ENCODE measurements around the gene UTS2R.
"Not testable (repeated sequence)": the region's sequence is repeated elsewhere in the genome, so short reads cannot be mapped to it uniquely, and the experiment has no call there.

UTS2R gene

GRCh38 chr17:82334622-82335394, 36.8 kb upstream of the UTS2R start:
- DNase-seq: peak in 1 of 5 experiments; percentile 46

DNA sequence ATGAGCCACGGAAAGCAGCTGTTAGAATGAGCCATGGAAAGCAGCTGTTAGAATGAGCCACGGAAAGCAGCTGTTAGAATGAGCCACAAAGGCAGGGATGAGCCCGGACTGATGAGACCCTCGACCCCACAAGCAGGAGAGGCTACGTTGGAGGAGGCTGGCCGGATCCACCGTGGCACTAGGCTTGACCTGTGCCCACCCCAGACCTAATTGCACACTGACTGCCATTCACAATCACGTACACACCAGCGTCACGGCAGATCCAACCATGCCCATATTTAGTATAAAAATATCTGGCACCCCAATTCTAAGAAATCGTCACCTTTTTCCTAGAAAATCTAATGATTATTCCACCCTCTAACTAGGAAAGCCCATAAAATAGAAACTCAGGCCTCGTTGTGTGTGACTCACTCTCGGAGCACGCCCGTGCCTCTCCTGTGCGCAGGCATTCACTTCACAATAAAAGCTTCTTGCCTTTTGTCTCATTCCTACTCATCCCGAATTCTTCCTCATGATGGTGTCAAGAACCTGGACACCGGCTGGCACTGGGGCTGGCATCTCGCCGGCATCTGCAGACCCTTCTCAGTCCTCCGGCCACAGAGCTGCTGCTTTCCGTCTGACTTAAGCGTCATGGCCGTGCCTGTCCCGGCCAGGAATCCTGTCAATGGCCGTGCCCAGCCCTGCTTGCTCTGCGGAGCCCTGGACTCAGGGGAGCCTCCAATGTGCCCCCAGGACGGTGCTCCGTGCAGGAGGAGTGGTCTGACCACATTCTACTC, 32.5 kb upstream of the UTS2R start:
- no peak for DNase-seq

DNA sequence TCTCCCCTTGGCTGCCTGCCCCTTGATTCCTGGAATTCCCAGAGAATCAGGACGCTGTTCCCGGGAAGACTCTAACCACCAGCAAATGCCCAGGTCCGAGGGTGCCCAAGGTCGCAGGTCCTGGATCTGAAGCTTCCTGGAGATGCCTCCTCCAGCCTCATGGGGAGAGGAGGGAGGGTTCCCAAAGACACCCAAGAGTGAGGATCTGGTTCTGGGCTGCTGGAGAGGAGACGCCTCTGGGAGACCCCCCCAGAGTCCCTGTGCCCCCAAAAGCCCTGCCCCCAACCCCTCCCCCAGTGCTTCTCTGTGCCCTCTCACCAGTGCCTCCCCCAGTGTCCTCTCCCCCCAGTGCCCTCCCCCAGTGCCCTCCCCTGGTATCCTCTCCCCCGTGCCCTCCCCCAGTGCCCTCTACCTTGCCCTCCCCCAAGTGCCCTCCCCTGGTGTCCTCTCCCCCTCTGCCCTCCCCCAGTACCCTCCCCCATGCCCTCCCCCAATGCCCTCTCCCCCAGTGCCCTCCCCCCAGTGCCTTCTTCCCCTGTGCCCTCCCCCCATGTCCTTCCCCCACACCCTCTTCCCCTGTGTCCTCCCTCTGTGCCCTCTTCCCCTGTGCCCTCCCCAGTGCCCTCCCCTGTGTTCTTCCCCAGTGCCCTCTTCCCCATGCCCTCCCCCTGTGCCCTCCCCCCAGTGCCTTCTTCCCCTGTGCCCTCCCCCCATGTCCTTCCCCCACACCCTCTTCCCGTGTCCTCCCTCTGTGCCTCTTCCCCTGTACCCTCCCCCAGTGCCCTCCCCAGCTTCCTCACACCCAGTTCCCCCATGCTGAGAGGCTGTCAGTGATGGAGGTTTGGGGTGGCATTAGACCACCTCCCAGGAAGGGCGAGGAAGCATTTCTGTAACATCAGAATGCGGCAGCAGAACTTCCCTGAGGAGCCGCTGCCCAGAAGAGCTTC, 31.7 kb upstream of the UTS2R start:
- DNase-seq: no peak

DNA sequence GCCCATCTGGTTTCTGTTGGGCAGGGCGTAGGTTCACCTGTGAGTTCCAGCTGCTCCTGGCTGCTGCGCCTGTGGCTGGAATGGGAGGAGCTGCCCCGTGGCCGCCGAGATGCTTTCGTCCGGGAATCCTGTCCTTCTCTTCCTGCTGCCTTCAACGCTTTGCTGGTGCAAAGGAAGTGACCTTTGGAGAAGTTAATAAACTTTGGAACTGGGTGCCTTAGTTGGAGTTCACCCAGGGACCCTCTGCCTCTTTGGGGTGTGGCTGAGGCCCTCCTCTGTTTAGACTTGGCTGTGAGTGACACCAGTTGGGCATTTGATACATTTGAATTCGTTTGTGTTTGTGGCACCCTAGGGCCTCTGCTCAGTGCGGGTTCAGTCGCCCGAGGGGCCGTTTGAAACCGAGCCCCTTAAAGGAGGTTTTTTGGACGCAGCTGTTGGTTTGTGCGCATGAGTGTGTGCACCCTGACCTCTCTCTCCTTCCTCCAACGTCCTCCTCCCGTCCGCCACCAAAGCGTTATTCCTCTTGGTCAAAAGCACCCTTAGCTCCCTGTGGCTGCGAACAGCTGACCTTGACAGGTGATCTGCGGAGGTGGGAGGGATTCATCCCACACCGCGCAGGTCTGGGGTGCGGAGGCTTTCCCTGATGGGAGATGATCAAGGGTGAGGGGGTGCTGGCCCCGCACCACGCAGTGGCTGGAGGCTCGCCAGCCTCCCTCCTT, 29.0 kb upstream of the UTS2R start:
- DNase-seq: no peak

DNA sequence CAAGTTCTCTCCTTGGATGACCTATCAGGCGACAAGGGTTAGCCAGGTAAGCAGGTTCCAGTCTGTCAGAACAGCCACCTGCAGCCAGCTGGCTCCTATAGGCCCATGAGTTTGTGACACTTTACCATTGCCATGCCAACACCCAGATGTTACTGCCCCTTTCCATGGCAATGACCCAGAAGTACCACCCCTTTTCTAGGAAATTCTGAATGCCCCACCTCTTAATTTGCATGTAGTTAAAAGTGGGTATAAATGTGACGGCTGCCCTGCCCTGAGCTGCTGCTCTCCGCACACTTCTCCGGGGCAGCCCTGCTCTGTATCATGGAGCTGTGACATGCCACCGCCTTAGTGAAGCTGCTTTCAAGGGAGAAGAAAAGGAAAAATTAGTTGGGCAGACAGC, 28.0 kb upstream of the UTS2R start:
- DNase-seq: no peak

GRCh38 chr17:82344175-82344907, 27.2 kb upstream of the UTS2R start:
- DNase-seq: no peak

GRCh38 chr17:82345151-82345976, 26.2 kb upstream of the UTS2R start:
- DNase-seq: no peak

GRCh38 chr17:82346342-82347300, 24.9 kb upstream of the UTS2R start:
- no peak for DNase-seq

DNA sequence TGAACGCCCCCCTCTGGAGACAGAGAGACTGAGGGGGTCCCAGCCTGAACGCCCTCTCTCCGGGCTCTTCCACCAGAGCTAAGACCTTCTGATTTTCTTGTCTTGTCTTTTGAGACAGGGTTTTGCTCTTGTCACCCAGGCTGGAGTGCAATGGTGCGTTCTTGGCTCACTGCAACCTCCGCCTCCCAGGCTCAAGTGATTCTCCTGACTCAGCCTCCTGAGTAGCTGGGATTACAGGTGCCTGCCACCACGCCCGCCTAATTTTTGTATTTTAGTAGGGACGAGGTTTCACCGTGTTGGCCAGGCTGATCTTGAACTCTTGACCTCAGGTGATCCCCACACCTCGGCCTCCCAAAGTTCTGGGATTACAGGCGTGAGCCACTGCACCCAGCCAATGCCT, 23.6 kb upstream of the UTS2R start:
- not testable (repeated sequence) for DNase-seq

DNA sequence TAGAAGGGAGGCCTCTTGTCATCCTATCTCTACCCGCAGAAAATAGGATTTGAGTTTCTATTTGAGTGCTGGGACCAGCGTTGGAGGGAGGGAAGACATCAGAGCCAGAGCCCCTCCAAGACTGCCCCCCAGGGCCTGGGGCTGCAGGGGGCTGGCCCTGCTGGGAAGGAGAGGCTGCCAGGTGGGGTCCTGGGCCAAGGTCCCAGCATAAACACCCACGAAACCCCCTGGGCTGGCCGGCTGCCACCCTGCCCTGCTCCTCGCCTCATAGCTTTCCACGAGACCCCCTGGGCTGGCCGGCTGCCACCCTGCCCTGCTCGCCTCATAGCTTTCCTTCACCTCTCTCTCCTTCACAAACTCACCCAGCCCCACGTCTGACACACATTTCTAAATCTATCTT, 23.1 kb upstream of the UTS2R start:
- DNase-seq: no peak

DNA sequence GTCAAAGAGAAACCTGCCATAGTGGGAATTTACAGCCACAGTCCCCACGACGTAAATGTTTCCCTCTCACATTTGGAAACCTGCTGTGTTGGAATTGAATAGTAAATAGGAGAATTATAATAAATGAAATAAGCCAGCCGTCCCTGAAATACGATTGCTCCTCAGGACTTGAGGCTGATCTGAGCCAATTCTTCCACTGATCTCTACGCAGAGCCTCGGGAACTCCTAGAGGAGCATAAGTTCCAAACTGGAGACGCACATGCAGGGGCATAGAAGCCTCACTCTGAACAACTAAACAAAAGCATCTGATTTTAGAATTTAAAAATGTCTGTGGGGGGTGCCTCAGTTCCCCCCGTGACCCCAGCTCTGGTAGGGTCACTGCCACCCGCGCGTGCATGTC, 22.7 kb upstream of the UTS2R start:
- DNase-seq: no peak

GRCh38 chr17:82349287-82349701, 22.3 kb upstream of the UTS2R start:
- no peak for DNase-seq

GRCh38 chr17:82350182-82351030, 21.2 kb upstream of the UTS2R start:
- peak in 3 of 5 experiments; percentile 20 to 67 (median 30) for DNase-seq

DNA sequence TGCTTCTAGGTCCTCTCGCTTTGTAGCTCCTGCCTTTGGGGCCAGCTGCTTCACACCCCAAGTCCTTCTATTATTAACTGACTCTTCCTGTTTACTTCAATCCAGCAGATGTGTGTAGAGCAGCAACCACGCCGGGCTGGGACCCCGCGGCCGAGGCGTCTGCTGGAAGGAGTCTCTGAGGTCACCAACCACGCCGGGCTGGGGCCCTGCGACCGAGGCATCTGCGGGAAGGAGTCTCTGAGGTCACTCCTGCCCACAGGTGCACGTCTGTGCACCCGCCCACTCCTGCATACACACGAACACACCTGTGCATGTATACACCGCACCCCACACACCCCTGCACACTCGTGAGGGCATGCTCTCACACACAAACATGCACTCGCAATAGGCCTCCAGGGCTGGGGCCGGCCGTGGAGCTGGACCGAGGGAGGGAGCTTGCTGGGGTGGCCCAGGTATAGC, 20.3 kb upstream of the UTS2R start:
- no peak for DNase-seq

DNA sequence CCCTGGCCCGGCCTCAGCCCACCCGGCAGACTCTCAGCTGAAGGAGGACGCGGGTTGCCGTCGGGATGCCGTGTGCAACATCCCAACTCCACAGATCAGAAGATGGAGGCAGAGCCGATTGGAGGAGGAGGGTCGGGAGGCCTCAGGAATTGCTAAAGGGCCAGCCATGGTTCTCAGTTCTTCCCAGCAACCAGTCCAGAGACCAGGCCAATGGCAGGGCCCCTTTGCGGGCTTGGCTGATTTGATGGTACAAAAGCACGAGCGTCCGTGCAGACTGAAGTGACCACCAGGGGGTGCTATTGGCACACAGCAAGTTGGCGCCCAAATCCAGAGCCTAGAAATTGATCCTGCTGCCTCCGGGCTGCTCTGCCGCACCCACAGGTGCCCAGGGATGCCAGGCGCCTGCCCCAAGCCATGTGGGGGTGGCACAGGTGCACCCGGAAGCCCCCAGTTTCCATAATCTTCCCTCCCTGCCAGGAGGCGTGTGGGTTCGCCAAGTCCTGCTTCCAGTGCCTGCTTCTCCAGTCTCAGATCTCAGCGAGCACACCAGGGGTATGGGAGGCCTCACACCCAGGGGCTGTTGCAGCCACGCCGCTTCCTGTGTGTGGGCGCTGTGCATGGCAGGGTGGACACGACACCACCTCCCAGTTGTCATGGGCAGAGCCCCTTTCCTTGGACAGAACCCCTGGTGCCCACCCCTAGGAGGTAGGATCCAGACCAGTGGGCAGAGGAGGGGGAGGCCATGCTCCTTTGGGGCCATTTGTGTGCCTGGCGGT, 19.7 kb upstream of the UTS2R start:
- DNase-seq: peak; percentile 45 to 80 (median 70)

DNA sequence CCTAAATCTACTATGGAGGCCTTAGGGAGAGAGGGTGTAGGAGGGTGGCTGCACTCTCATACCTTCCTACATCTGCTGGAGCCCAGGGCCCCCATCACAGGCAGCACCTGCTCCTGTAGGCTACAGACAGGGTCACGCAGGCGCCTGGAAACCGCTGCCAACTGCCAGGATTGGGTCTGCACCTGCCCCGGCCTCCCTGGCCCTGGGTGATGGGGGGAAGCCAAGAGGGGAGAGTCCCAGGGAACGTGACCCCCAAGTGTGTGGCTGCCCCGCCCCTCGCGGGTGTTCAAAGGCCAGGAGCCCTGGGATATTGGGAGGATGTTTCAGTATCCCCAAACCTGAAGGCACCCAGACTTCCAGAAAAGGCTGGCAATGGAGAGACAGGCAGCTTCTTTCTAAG, 18.1 kb upstream of the UTS2R start:
- DNase-seq: no peak

GRCh38 chr17:82354804-82355308, 16.7 kb upstream of the UTS2R start:
- DNase-seq: no peak

All from T-helper 2 cell (primary cell).